ENCODE measurements around the gene PTK6. TPM values are rescaled to one million over a fixed set of nuclear protein-coding genes. Genes with fewer than 3 reads are reported as not detected.

Gene PTK6
- total RNA-seq, 4 donors from 2014 or later: 0.06 to 1.2 (median 0.23) TPM

GRCh38 chr20:63493563-63494020 is 43.6 kb downstream of the PTK6 start:
- intact Hi-C loops (cut with DNase I): no loop called here
- Histone ChIP-seq H3K27me3 (peaks cover 4 to 81% (median 23%) of the 10 kb centered on the region in 4 donors), H3K27ac (replicated peaks in 1 of 4) (no peak overlapping the region), H3K36me3 (peaks cover 0 to 69% (median 0%) of the 10 kb centered on the region in 4 donors), H3K4me1 (peaks cover 12 to 31% (median 27%) of the 10 kb centered on the region in 4 donors), H3K9me3 (no peaks in the 10 kb centered on the region), H3K4me3 (no peak overlapping the region)
- DNase-seq (ENCODE audit: extremely low spot score): no peak
- WGBS: 40% methylated on average over 1 of the region's 13 CpGs
- TF ChIP-seq POLR2AphosphoS5 (IDR thresholded peaks at IDR 0.05) (no peak), EP300 (IDR thresholded peaks at IDR 0.05) (no peak), POLR2A (IDR thresholded peaks at IDR 0.05; ENCODE audit: low read depth) (no peak)
- TF ChIP-seq, protein P1, sequence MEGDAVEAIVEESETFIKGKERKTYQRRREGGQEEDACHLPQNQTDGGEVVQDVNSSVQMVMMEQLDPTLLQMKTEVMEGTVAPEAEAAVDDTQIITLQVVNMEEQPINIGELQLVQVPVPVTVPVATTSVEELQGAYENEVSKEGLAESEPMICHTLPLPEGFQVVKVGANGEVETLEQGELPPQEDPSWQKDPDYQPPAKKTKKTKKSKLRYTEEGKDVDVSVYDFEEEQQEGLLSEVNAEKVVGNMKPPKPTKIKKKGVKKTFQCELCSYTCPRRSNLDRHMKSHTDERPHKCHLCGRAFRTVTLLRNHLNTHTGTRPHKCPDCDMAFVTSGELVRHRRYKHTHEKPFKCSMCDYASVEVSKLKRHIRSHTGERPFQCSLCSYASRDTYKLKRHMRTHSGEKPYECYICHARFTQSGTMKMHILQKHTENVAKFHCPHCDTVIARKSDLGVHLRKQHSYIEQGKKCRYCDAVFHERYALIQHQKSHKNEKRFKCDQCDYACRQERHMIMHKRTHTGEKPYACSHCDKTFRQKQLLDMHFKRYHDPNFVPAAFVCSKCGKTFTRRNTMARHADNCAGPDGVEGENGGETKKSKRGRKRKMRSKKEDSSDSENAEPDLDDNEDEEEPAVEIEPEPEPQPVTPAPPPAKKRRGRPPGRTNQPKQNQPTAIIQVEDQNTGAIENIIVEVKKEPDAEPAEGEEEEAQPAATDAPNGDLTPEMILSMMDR (IDR thresholded peaks at IDR 0.05): no peak

DNA sequence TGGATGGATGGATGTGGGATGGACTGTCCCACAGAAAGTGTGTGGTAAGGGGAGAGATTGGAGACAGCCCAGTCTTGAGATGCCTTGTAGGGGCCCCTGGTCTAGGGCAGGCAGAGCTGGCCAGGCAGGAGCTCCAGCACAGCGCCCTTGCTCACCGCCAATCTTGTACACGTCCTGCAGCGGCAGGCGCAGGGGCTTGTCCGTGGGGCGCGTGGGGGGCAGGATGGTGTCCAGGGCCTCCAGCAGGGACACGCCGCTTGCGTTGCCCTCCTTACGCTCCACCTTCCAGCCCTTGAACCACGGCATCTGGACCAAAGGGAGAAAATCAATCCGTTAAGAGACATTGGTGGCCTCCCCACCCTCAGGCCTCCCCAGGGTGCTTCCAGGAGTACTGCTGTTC is 44.2 kb downstream of the PTK6 start:
- H3K27me3 ChIP-seq: peaks cover 0 to 80% (median 22%) of the 10 kb centered on the region in 4 donors
- intact Hi-C loops (cut with DNase I): no loop called here
- WGBS: 89% methylated on average over 4 of the region's 14 CpGs

GRCh38 chr20:63492518-63492917 is 44.7 kb downstream of the PTK6 start:
- Histone ChIP-seq H3K27ac (replicated peaks in 1 of 4) (no peak overlapping the region), H3K36me3 (peaks cover 0 to 78% (median 0%) of the 10 kb centered on the region in 4 donors), H3K9me3 (no peaks in the 10 kb centered on the region), H3K27me3 (peaks cover 0 to 80% (median 21%) of the 10 kb centered on the region in 4 donors), H3K4me1 (peaks cover 12 to 25% (median 23%) of the 10 kb centered on the region in 4 donors), H3K4me3 (no peak overlapping the region)
- TF ChIP-seq POLR2A (IDR thresholded peaks at IDR 0.05; ENCODE audit: low read depth) (no peak), EP300 (IDR thresholded peaks at IDR 0.05) (no peak), POLR2AphosphoS5 (IDR thresholded peaks at IDR 0.05) (no peak)
- TF ChIP-seq, protein P1 (IDR thresholded peaks at IDR 0.05): no peak
- intact Hi-C loops (cut with DNase I): no loop called here
- 93% methylated on average over 2 of the region's 2 CpGs for WGBS
- no peak for DNase-seq (ENCODE audit: extremely low spot score)

More for the DNA sequence above, 44.2 kb downstream of the PTK6 start:
- Histone ChIP-seq H3K4me1 (peaks cover 12 to 30% (median 26%) of the 10 kb centered on the region in 4 donors), H3K27ac (replicated peaks in 1 of 4) (no peak overlapping the region), H3K4me3 (no peak overlapping the region), H3K9me3 (no peaks in the 10 kb centered on the region), H3K36me3 (peaks cover 0 to 73% (median 0%) of the 10 kb centered on the region in 4 donors)
- DNase-seq (ENCODE audit: extremely low spot score): no peak
- TF ChIP-seq, protein P1 (IDR thresholded peaks at IDR 0.05): no peak
- no peak for TF ChIP-seq POLR2AphosphoS5 (IDR thresholded peaks at IDR 0.05)
- no peak for TF ChIP-seq EP300 (IDR thresholded peaks at IDR 0.05)
- TF ChIP-seq POLR2A (IDR thresholded peaks at IDR 0.05; ENCODE audit: low read depth): no peak

DNA sequence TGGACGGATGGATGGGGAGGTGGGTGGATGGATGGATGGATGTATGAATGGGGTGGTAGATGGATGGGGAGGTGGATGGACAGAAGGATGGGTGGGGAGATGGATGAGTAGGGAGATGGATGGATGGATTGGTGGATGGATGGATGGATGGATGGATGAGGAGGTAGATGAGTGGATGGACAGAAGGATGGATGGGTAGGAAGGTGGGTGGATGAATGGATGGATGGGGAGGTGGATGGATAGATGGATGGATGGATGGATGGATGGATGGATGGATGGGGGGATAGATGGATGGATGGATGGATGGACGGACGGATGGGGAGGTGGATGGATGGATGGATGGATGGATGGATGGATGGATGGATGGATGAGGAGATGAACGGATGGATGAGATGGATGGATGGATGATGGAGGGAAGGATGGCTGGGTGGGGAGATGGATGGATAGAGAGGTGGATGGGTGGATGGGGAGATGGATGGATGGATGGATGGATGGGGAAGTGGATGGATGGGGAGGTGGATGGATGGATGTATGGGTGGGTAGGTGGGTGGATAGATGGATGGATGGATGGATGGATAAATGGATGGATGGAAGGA is 45.4 kb downstream of the PTK6 start:
- H3K36me3 ChIP-seq: peaks cover 0 to 78% (median 0%) of the 10 kb centered on the region in 4 donors
- H3K4me3 ChIP-seq: no peak overlapping the region
- no peaks in the 10 kb centered on the region for H3K9me3 ChIP-seq
- no peak overlapping the region for H3K27ac ChIP-seq (replicated peaks in 1 of 4)
- intact Hi-C loops (cut with DNase I): no loop called here
- 87% methylated on average over 4 of the region's 4 CpGs for WGBS
- peaks cover 10 to 19% (median 16%) of the 10 kb centered on the region in 4 donors for H3K4me1 ChIP-seq
- peaks cover 0 to 80% (median 22%) of the 10 kb centered on the region in 4 donors for H3K27me3 ChIP-seq
- DNase-seq (ENCODE audit: extremely low spot score): no peak
- TF ChIP-seq POLR2AphosphoS5 (IDR thresholded peaks at IDR 0.05) (no peak), POLR2A (IDR thresholded peaks at IDR 0.05; ENCODE audit: low read depth) (no peak)

DNA sequence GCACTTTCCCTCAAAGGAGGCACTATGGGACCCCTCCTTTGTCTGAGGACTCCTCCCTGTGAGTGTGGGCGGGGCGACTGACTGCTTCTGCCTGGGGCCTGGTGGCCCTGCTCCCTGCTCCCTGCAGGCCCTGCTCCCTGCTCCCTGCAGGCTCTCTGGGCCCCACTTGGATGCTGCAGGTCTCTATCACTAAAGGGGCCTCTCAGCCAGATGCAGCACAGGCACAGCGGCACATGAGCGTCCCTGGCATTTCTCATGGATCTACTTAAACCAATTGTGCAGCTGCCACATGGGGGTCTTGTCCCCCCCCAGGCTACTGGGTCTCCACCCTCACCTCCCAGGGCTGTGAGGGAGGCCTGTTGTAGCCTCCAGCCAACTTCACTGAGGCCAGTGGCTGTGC is 46.1 kb downstream of the PTK6 start:
- Histone ChIP-seq H3K36me3 (peaks cover 0 to 78% (median 0%) of the 10 kb centered on the region in 4 donors), H3K27ac (replicated peaks in 1 of 4) (no peak overlapping the region), H3K9me3 (peaks cover 0 to 5% (median 4%) of the 10 kb centered on the region in 4 donors), H3K4me3 (no peak overlapping the region), H3K4me1 (peaks cover 4 to 12% (median 10%) of the 10 kb centered on the region in 4 donors), H3K27me3 (peaks cover 0 to 81% (median 21%) of the 10 kb centered on the region in 4 donors)
- WGBS: 100% methylated on average over 2 of the region's 4 CpGs
- TF ChIP-seq POLR2AphosphoS5 (IDR thresholded peaks at IDR 0.05): no peak
- TF ChIP-seq POLR2A (IDR thresholded peaks at IDR 0.05; ENCODE audit: low read depth): no peak
- TF ChIP-seq EP300 (IDR thresholded peaks at IDR 0.05): no peak
- TF ChIP-seq, protein P1 (IDR thresholded peaks at IDR 0.05): no peak
- intact Hi-C loops (cut with DNase I): no loop called here
- no peak for DNase-seq (ENCODE audit: extremely low spot score)
